Neural cell (in vitro differentiated cells): Measurements from ENCODE around the gene ASF1B. TPM values are rescaled to one million over a fixed set of nuclear protein-coding genes. Genes with fewer than 3 reads are reported as not detected.
"Not testable (repeated sequence)": the region's sequence is repeated elsewhere in the genome, so short reads cannot be mapped to it uniquely, and the experiment has no call there.

Experiments
- H2AFZ ChIP-seq: fragments of 200-600, 300-800 bp; sonication (generic), shearing (Covaris generic); 2 replicates; pipeline ENCODE4 v1.6.0; 2014; ENCODE audit warnings: low read depth, mild to moderate bottlenecking, antibody characterized with exemption, low read length, moderate library complexity
- H3F3A ChIP-seq: fragments of 200-600 bp; shearing (Covaris generic); 2 replicates; pipeline ENCODE4 v1.6.1; 2016; ENCODE audit warnings: mild to moderate bottlenecking, moderate library complexity, mixed read lengths, antibody characterized with exemption, low read length; ENCODE audit not compliant: insufficient read depth, poor library complexity, severe bottlenecking
- H3K27ac ChIP-seq: fragments of 200-600, 300-800 bp; sonication (generic), shearing (Covaris generic); 2 replicates; pipeline ENCODE4 v1.5.1; 2014; ENCODE audit warnings: mild to moderate bottlenecking, low read length, moderate library complexity
- H3K27me3 ChIP-seq: fragments of 300-800, 200-600 bp; sonication (generic), shearing (Covaris generic); 2 replicates; pipeline ENCODE4 v1.6.0; 2014; ENCODE audit warnings: mild to moderate bottlenecking, low read depth, low read length, moderate library complexity; ENCODE audit not compliant: insufficient read depth
- H3K36me3 ChIP-seq: fragments of 300-800, 200-600 bp; sonication (generic), shearing (Covaris generic); 2 replicates; pipeline ENCODE4 v1.5.1; 2014; ENCODE audit warnings: mild to moderate bottlenecking, antibody characterized with exemption, low read length, moderate library complexity; ENCODE audit not compliant: insufficient read depth
- H3K4me2 ChIP-seq: fragments of 300-800, 200-600 bp; sonication (generic), shearing (Covaris generic); 2 replicates; pipeline ENCODE4 v1.6.0; 2014; ENCODE audit warnings: mild to moderate bottlenecking, low read length
- H3K4me3 ChIP-seq: fragments of 300-800, 200-600 bp; sonication (generic), shearing (Covaris generic); 2 replicates; pipeline ENCODE4 v1.5.1; 2014; ENCODE audit warnings: mild to moderate bottlenecking, low read length, moderate library complexity
- H3K79me2 ChIP-seq: fragments of 200-600 bp; shearing (Covaris generic); replicated peaks from 2 replicates; pipeline ENCODE4 v1.6.0; 2014; ENCODE audit warnings: mild to moderate bottlenecking, low read length, moderate library complexity; ENCODE audit not compliant: insufficient read depth
- H3K9ac ChIP-seq: fragments of 300-800, 200-600 bp; sonication (generic), shearing (Covaris generic); 2 replicates; pipeline ENCODE4 v1.6.1; 2016; ENCODE audit warnings: mild to moderate bottlenecking, low read length, mixed read lengths
- H3K9me2 ChIP-seq: fragments of 200-600 bp; shearing (Covaris generic); 2 replicates; pipeline ENCODE4 v1.6.1; 2016; ENCODE audit warnings: mild to moderate bottlenecking, low read length, mixed read lengths; ENCODE audit not compliant: insufficient read depth
- H3K9me3 ChIP-seq: fragments of 200-600, 300-800 bp; sonication (generic), shearing (Covaris generic); 2 replicates; pipeline ENCODE4 v1.6.1; 2016; ENCODE audit warnings: mild to moderate bottlenecking, mixed run types, low read length, moderate library complexity, mixed read lengths
- H4K20me1 ChIP-seq: fragments of 200-600 bp; shearing (Covaris generic); 2 replicates; pipeline ENCODE4 v1.6.1; 2016; ENCODE audit warnings: mild to moderate bottlenecking, mixed run types; ENCODE audit not compliant: insufficient read depth
- CTCF ChIP-seq: fragments of 450-650 bp; IDR thresholded peaks from 2 replicates; pipeline ENCODE4 v1.5.1; 2014; ENCODE audit warnings: antibody characterized with exemption, mild to moderate bottlenecking, moderate library complexity; ENCODE audit not compliant: poor library complexity, severe bottlenecking
- EP300 ChIP-seq: fragments of 450-650 bp; conservative IDR thresholded peaks from 2 replicates; pipeline ENCODE4 v1.6.1; 2014; ENCODE audit warnings: antibody characterized with exemption, mild to moderate bottlenecking, moderate library complexity; ENCODE audit not compliant: poor library complexity, severe bottlenecking
- EZH2 ChIP-seq: fragments of 200-600, 300-800 bp; shearing (Covaris generic), sonication (generic); IDR thresholded peaks from 2 replicates; pipeline ENCODE4 v1.6.1; 2014; ENCODE audit warnings: antibody characterized with exemption, low read length, borderline replicate concordance, mild to moderate bottlenecking; ENCODE audit not compliant: insufficient read depth, poor library complexity, severe bottlenecking
- MXI1 ChIP-seq: fragments of 450-650 bp; conservative IDR thresholded peaks from 2 replicates; pipeline ENCODE4 v1.6.1; 2014; ENCODE audit warnings: antibody characterized with exemption, mild to moderate bottlenecking; ENCODE audit not compliant: poor library complexity, severe bottlenecking
- POLR2AphosphoS5 ChIP-seq: IDR thresholded peaks from 2 replicates; pipeline ENCODE4 v1.6.1; 2012
- RAD21 ChIP-seq: fragments of 450-650 bp; conservative IDR thresholded peaks from 2 replicates; pipeline ENCODE4 v1.6.1; 2014; ENCODE audit warnings: antibody characterized with exemption, mild to moderate bottlenecking, moderate library complexity
- REST ChIP-seq: IDR thresholded peaks from 2 replicates; pipeline ENCODE4 v1.6.1; 2012; ENCODE audit warnings: borderline replicate concordance
- SMC3 ChIP-seq: fragments of 450-650 bp; conservative IDR thresholded peaks from 2 replicates; pipeline ENCODE4 v1.6.1; 2014; ENCODE audit warnings: antibody characterized with exemption, mild to moderate bottlenecking, moderate library complexity; ENCODE audit not compliant: poor library complexity
- TAF1 ChIP-seq: IDR thresholded peaks from 2 replicates; pipeline ENCODE4 v1.6.1; 2012; ENCODE audit warnings: low read depth
- polyA plus RNA-seq: library from polyadenylated mRNA; depleted of rRNA; stranded (reverse); fragments of >200 nt; gene quantifications from 2 replicates; pipeline ENCODE4 v1.2.3, GENCODE V29; 2014

ASF1B gene
- polyA plus RNA-seq, 1 donor from 2014 or later: 0.32 TPM

- TF ChIP-seq TAF1 (no peak), POLR2AphosphoS5 (no peak), CTCF (no peak), EP300 (no peak), REST (no peak), EZH2 (no peak), MXI1 (no peak), RAD21 (no peak), SMC3 (no peak)
- H3K27ac ChIP-seq: no peak overlapping the region
- H3F3A ChIP-seq: no peaks in the 10 kb centered on the region
- no peaks in the 10 kb centered on the region for H3K79me2 ChIP-seq
- H3K36me3 ChIP-seq: no peaks in the 10 kb centered on the region
- no peak overlapping the region for H3K4me2 ChIP-seq
- peaks cover 17% of the 10 kb centered on the region for H4K20me1 ChIP-seq
- no peak overlapping the region for H3K9ac ChIP-seq
- no peak overlapping the region for H3K4me3 ChIP-seq
- no peaks in the 10 kb centered on the region for H3K27me3 ChIP-seq
- H2AFZ ChIP-seq: no peak overlapping the region
- no peaks in the 10 kb centered on the region for H3K9me2 ChIP-seq
- H3K9me3 ChIP-seq: no peaks in the 10 kb centered on the region
Measured at GRCh38 chr19:14182476-14182875, 46.1 kb upstream of the ASF1B start.

GRCh38 chr19:14181906-14182305, 45.5 kb upstream of the ASF1B start:
- Histone ChIP-seq H3K9me2 (no peaks in the 10 kb centered on the region), H4K20me1 (peaks cover 15% of the 10 kb centered on the region), H3F3A (no peaks in the 10 kb centered on the region), H3K27me3 (no peaks in the 10 kb centered on the region), H3K79me2 (no peaks in the 10 kb centered on the region), H3K36me3 (no peaks in the 10 kb centered on the region), H3K4me2 (no peak overlapping the region), H3K27ac (no peak overlapping the region), H3K9me3 (no peaks in the 10 kb centered on the region), H3K9ac (no peak overlapping the region), H3K4me3 (no peak overlapping the region), H2AFZ (no peak overlapping the region)
- TF ChIP-seq MXI1 (no peak), TAF1 (no peak), EZH2 (no peak), REST (no peak), EP300 (no peak), CTCF (no peak), RAD21 (no peak), POLR2AphosphoS5 (no peak), SMC3 (no peak)

- not testable (repeated sequence) for H3K9ac ChIP-seq, H3K36me3 ChIP-seq, H3K9me2 ChIP-seq, H3K79me2 ChIP-seq, H3K27me3 ChIP-seq, H3K4me3 ChIP-seq, H3K27ac ChIP-seq, H3F3A ChIP-seq, H3K9me3 ChIP-seq, H3K4me2 ChIP-seq, H2AFZ ChIP-seq
- H4K20me1 ChIP-seq: peaks cover 15% of the 10 kb centered on the region
Measured at GRCh38 chr19:14181199-14181598, 44.8 kb upstream of the ASF1B start.
